Hepatocyte (in vitro differentiated cells): Measurements from ENCODE around the gene KRTAP10-3.

Experiments used
- EZH2 ChIP-seq: fragments of 200-600 bp; sonication (generic); IDR thresholded peaks from 2 replicates; pipeline ENCODE4 v1.6.1; 2016; ENCODE audit warnings: antibody characterized with exemption, mild to moderate bottlenecking, borderline replicate concordance
- EZH2phosphoT487 ChIP-seq: fragments of 200-600 bp; sonication (generic); IDR thresholded peaks from one replicate; pipeline ENCODE4 v1.6.1; 2018; ENCODE audit warnings: antibody characterized with exemption, mild to moderate bottlenecking, low read depth, moderate library complexity; ENCODE audit not compliant: unreplicated experiment, severe bottlenecking

DNA sequence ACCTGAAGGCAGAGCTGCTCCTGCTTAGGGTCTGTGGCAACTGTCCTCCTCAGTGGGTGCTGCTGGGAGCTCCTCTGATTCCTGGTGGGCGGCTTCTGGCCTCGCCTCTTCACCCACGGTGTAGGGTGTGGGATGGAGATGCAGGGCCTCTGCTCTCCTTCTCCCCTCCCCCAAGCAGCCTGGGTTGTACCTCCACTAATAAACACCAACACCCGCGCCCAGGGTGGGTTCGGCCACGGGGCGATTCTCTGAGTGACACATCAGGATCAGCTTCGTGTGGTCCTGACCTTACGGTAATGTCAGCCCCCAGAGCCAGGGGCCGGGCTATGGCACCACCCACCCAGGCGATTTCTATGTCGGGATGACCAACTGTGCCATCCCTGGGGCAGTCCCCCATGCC is 42.3 kb downstream of the KRTAP10-3 start:
- TF ChIP-seq EZH2 (no peak), EZH2phosphoT487 (no peak)
